Astrocyte of the hippocampus (primary cell): ENCODE measurements around the gene CEP152.
A peak's percentile ranks its signal among the peaks of the same experiment; 100 is the strongest.
"Not testable (repeated sequence)": the region's sequence is repeated elsewhere in the genome, so short reads cannot be mapped to it uniquely, and the experiment has no call there.

ENCODE experiments used
- DNase-seq: peaks from one replicate; pipeline ENCODE4 v3.0.0; 2011; ENCODE audit warnings: low read depth, low spot score

CEP152 gene

GRCh38 chr15:48810414-48811324, at the start of gene CEP152:
CEP152 (minus strand) TSS chr15:48811069; CDS start chr15:48805649, 5,420 bp downstream.
- DNase-seq: peak; percentile 100

GRCh38 chr15:48859426-48859825, 48.6 kb upstream of the CEP152 start:
- no peak for DNase-seq

GRCh38 chr15:48858401-48858800, 47.5 kb upstream of the CEP152 start:
- DNase-seq: peak; percentile 27

- peak; percentile 75 for DNase-seq
These were observed 46.1 kb upstream of the CEP152 start for GRCh38 chr15:48856942-48857341.

- peak; percentile 72 for DNase-seq
These were observed 44.9 kb upstream of the CEP152 start for GRCh38 chr15:48855501-48856440.

- not testable (repeated sequence) for DNase-seq
These were observed 43.6 kb upstream of the CEP152 start for GRCh38 chr15:48854434-48854833.

- no peak for DNase-seq
These were observed 41.1 kb upstream of the CEP152 start for GRCh38 chr15:48851956-48852355.

GRCh38 chr15:48850648-48851047, 39.8 kb upstream of the CEP152 start:
- no peak for DNase-seq

GRCh38 chr15:48845123-48845522, 34.3 kb upstream of the CEP152 start:
- no peak for DNase-seq

GRCh38 chr15:48842501-48842900, 31.6 kb upstream of the CEP152 start:
- no peak for DNase-seq

GRCh38 chr15:48834756-48835155, 23.9 kb upstream of the CEP152 start:
- no peak for DNase-seq

GRCh38 chr15:48833526-48834239, 22.8 kb upstream of the CEP152 start:
- DNase-seq: no peak

GRCh38 chr15:48832648-48833047, 21.8 kb upstream of the CEP152 start:
- DNase-seq: no peak

GRCh38 chr15:48828906-48829305, 18.0 kb upstream of the CEP152 start:
- no peak for DNase-seq

GRCh38 chr15:48828471-48828870, 17.6 kb upstream of the CEP152 start:
- no peak for DNase-seq

- no peak for DNase-seq
These were observed 14.2 kb upstream of the CEP152 start for GRCh38 chr15:48825075-48825474.

- no peak for DNase-seq
These were observed 12.8 kb upstream of the CEP152 start for GRCh38 chr15:48823706-48824105.

- DNase-seq: peak; percentile 44
These were observed 12.4 kb upstream of the CEP152 start for GRCh38 chr15:48823237-48823636.

- DNase-seq: no peak
These were observed 3.4 kb upstream of the CEP152 start for GRCh38 chr15:48814286-48814685.

GRCh38 chr15:48811325-48811958, 573 bp upstream of the CEP152 start:
- no peak for DNase-seq

- no peak for DNase-seq
These were observed 4.7 kb downstream of the CEP152 start for GRCh38 chr15:48806151-48806550.
